HCT116 (cell line): Measurements from ENCODE around the gene TMEM94. TPM values are rescaled to one million over a fixed set of nuclear protein-coding genes. Genes with fewer than 3 reads are reported as not detected.

Experiments used
- ATAC-seq: fragments of 200-7000 bp; cut with Tn5 transposase; 2 replicates; pipeline ENCODE4 v1.9.1; 2020; ENCODE audit warnings: mild to moderate bottlenecking, moderate library complexity
- BruUV-seq: library from RNA; stranded (reverse); fragments of 400-500 nt; replicated peaks from 2 replicates; lab custom pipeline; 2021; lab: Mats Ljungman, UMichigan
- CTCF ChIA-PET: fragments of 300-600 bp; sonication (Branson Sonifier 250); formaldehyde crosslinking; loops from one replicate; lab custom pipeline; 2021; ENCODE audit warnings: antibody characterized with exemption; lab: Charles Lee
- POLR2A ChIA-PET: fragments of 300-600, 350-600 bp; sonication (Branson Sonifier 250); formaldehyde crosslinking; loops from one replicate; lab custom pipeline; 2021; ENCODE audit warnings: antibody characterized with exemption; lab: Charles Lee
- RAD21 ChIA-PET, 2 experiments: fragments of 300-600 bp; sonication (Branson Sonifier 250); formaldehyde crosslinking; loops; one replicate each; lab custom pipeline; 2023; ENCODE audit warnings: low total read pairs in 2 of 2; ENCODE audit not compliant: uncharacterized antibody in 2 of 2, unreplicated experiment in 2 of 2, low non-redundant PET in 1 of 2; lab: Charles Lee
- DNase-seq: peaks from one replicate; pipeline ENCODE4 v3.0.0-alpha.2; 2010; ENCODE audit warnings: low read depth, low spot score
- H2AFZ ChIP-seq: fragments of 200-600 bp; shearing (Covaris generic), sonication (generic); 2 replicates; pipeline ENCODE4 v1.6.1; 2017; ENCODE audit warnings: low read depth, mixed run types, mixed read lengths, antibody characterized with exemption, low read length; ENCODE audit not compliant: poor library complexity, severe bottlenecking
- H3K27ac ChIP-seq: 2 replicates; pipeline ENCODE4 v1.5.1; 2012; ENCODE audit warnings: low read depth, low read length
- H3K27me3 ChIP-seq: fragments of 200-600 bp; sonication (generic); 2 replicates; pipeline ENCODE4 v1.6.1; 2016; ENCODE audit warnings: mixed run types, low read length, mixed read lengths; ENCODE audit not compliant: insufficient read depth
- H3K36me3 ChIP-seq, 2 experiments: fragments of 200-500 bp in 1 of 2; fragments of 200-600 bp in 1 of 2; sonication (Bioruptor generic) in 1 of 2; sonication (generic) in 1 of 2; 2 replicates each; pipeline versions ENCODE4 v1.5.1 to v1.6.1; 2014 to 2016; ENCODE audit warnings: low read length in 2 of 2, inconsistent platforms in 1 of 2, mixed read lengths in 1 of 2, mixed run types in 1 of 2; ENCODE audit not compliant: insufficient read depth in 2 of 2, control insufficient read depth in 1 of 2
- H3K4me1 ChIP-seq, 2 experiments: fragments of 200-600 bp in 1 of 2; sonication (generic) in 1 of 2; 2 replicates each; pipeline versions ENCODE4 v1.5.1 to v1.6.1; 2012 to 2017; ENCODE audit warnings: low read length in 2 of 2, inconsistent platforms in 1 of 2, mild to moderate bottlenecking in 1 of 2, mixed read lengths in 1 of 2, mixed run types in 1 of 2, moderate library complexity in 1 of 2; ENCODE audit not compliant: insufficient read depth in 2 of 2, control insufficient read depth in 1 of 2
- H3K4me2 ChIP-seq: fragments of 200-600 bp; sonication (generic); 2 replicates; pipeline ENCODE4 v1.6.1; 2017; ENCODE audit warnings: mixed run types, low read length, mixed read lengths
- H3K4me3 ChIP-seq, 2 experiments: fragments of 200-600 bp in 1 of 2; sonication (generic) in 1 of 2; replicated peaks in 1 of 2; 2 replicates each; pipeline ENCODE4 v1.5.1; 2011 to 2016; ENCODE audit warnings: low read length in 2 of 2, control low read depth in 1 of 2, low read depth in 1 of 2, mild to moderate bottlenecking in 1 of 2, mixed read lengths in 1 of 2, mixed run types in 1 of 2
- H3K79me2 ChIP-seq: fragments of 200-600 bp; sonication (generic); 2 replicates; pipeline ENCODE4 v1.6.1; 2017; ENCODE audit warnings: mild to moderate bottlenecking, mixed run types, low read length, moderate library complexity, mixed read lengths; ENCODE audit not compliant: insufficient read depth
- H3K9ac ChIP-seq: fragments of 200-600 bp; sonication (generic); 2 replicates; pipeline ENCODE4 v1.6.1; 2016; ENCODE audit warnings: low read length, mixed read lengths
- H3K9me2 ChIP-seq: fragments of 200-600 bp; sonication (generic), shearing (Covaris generic); 2 replicates; pipeline ENCODE4 v1.6.1; 2017; ENCODE audit warnings: mixed run types, mild to moderate bottlenecking, moderate library complexity; ENCODE audit not compliant: insufficient read depth
- H3K9me3 ChIP-seq, 2 experiments: fragments of 200-500 bp in 1 of 2; fragments of 200-600 bp in 1 of 2; sonication (Bioruptor generic) in 1 of 2; sonication (generic) in 1 of 2; 2 replicates each; pipeline ENCODE4 v1.6.1; 2014 to 2017; ENCODE audit warnings: low read length in 2 of 2, mixed read lengths in 2 of 2, inconsistent platforms in 1 of 2, low read depth in 1 of 2, mild to moderate bottlenecking in 1 of 2, mixed run types in 1 of 2, moderate library complexity in 1 of 2; ENCODE audit not compliant: control insufficient read depth in 1 of 2, insufficient read depth in 1 of 2
- H4K20me1 ChIP-seq: fragments of 200-600 bp; sonication (generic), shearing (Covaris generic); 2 replicates; pipeline ENCODE4 v1.6.1; 2017; ENCODE audit warnings: mixed run types, mild to moderate bottlenecking, moderate library complexity; ENCODE audit not compliant: insufficient read depth
- EGR1 ChIP-seq: IDR thresholded peaks from 2 replicates; pipeline ENCODE4 v1.6.1; 2012; ENCODE audit warnings: low read depth
- ELF1 ChIP-seq: IDR thresholded peaks from 2 replicates; pipeline ENCODE4 v1.6.1; 2012; ENCODE audit warnings: low read depth, borderline replicate concordance
- EZH2phosphoT487 ChIP-seq: fragments of 200-600 bp; IDR thresholded peaks from 2 replicates; pipeline ENCODE4 v1.6.1; 2018; ENCODE audit warnings: antibody characterized with exemption, borderline replicate concordance
- FOSL1 ChIP-seq: IDR thresholded peaks from 2 replicates; pipeline ENCODE4 v1.6.1; 2012; ENCODE audit warnings: low read depth
- JUND ChIP-seq: IDR thresholded peaks from 2 replicates; pipeline ENCODE4 v1.6.1; 2012
- POLR2A ChIP-seq: IDR thresholded peaks from 2 replicates; pipeline ENCODE4 v1.7.0; 2011; ENCODE audit warnings: borderline replicate concordance; ENCODE audit not compliant: insufficient read depth, insufficient read length; ENCODE audit errors: extremely low read depth
- POLR2AphosphoS5 ChIP-seq: IDR thresholded peaks from 2 replicates; pipeline ENCODE4 v1.6.1; 2011; ENCODE audit warnings: mild to moderate bottlenecking, low read depth, low read length, moderate library complexity
- SRF ChIP-seq: IDR thresholded peaks from 2 replicates; pipeline ENCODE4 v1.6.1; 2012; ENCODE audit warnings: low read depth
- intact Hi-C: fragments of 100-400 bp; cut with micrococcal nuclease; formaldehyde crosslinking; loops from 2 replicates; pipeline ENCODE4 v1.10.0; 2022
- total RNA-seq: library from RNA; stranded (reverse); gene quantifications from one replicate; pipeline ENCODE4 v1.2.1, GENCODE V29; 2021; ENCODE audit not compliant: unreplicated experiment
- TF ChIP-seq, protein P1 (sequence below), 3 experiments: fragments of 200-600 bp in 1 of 3; sonication (generic) in 1 of 3; IDR thresholded peaks in 2 of 3; conservative IDR thresholded peaks in 1 of 3; 2 replicates each; pipeline ENCODE4 v1.5.1; 2012 to 2017; ENCODE audit warnings: low read depth in 2 of 3, low read length in 2 of 3, antibody characterized with exemption in 1 of 3, borderline replicate concordance in 1 of 3, control low read depth in 1 of 3, mild to moderate bottlenecking in 1 of 3, mixed read lengths in 1 of 3, mixed run types in 1 of 3, moderate library complexity in 1 of 3; ENCODE audit not compliant: insufficient read depth in 1 of 3
- TF ChIP-seq, protein P2 (sequence below): IDR thresholded peaks from 2 replicates; pipeline ENCODE4 v1.6.1; 2012; ENCODE audit warnings: low read depth
- TF ChIP-seq, protein P3 (sequence below): IDR thresholded peaks from 2 replicates; pipeline ENCODE4 v1.6.1; 2011; ENCODE audit warnings: mild to moderate bottlenecking, low read length, moderate library complexity; ENCODE audit not compliant: insufficient replicate concordance; ENCODE audit errors: extremely low read depth

The TMEM94 gene
- total RNA-seq, 1 experiment from 2014 or later, result 75.4 TPM

DNA sequence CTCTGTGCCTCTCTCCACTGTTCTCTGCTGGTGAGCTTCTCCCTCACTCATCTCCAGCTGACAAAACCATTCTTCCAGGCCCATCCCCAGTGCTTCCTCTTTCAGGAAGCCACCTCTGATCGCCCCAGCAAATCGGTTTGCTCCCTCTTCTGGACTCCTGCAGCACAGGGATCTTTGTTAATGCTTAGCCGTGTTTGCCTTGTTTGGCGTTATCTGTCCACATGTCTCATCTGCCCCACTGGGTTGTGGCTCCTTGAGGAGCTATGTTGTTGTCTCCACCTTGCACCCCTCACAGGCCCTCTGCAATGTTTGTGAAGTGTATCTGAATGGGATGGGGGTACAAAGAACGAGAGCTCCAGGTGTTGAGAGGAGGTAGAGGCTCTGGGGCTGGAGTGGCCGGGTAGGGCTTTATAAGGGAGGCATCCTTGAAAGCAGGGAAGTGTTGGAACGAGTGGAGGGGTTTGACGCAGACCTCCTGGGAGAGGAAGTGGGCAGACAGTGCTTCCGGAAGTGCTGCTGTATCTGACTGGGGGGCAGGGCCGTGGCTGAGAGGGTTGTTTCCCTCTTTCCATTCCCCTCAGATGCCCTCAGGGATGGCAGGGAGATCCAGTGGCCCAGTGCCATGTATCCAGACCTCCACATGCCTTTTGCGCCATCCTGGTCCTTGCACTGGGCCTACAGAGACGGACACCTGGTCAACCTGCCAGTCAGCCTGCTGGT lies 31.1 kb downstream of the TMEM94 start:
- ATAC-seq, result peak; percentile 16; the same call in 1 of the 2 replicates

More for the DNA sequence above, 31.1 kb downstream of the TMEM94 start:
- DNase-seq, result no peak
- ChIA-PET POLR2A (no interaction called here), RAD21 (no interaction called here), CTCF (no interaction called here)
- H3K9me3 ChIP-seq, result no peaks in the 10 kb centered on the region
- no peak overlapping the region for H2AFZ ChIP-seq
- no peak overlapping the region for H3K4me2 ChIP-seq
- no peaks in the 10 kb centered on the region for H3K9me2 ChIP-seq
- no peaks in the 10 kb centered on the region for H3K79me2 ChIP-seq
- no peaks in the 10 kb centered on the region for H4K20me1 ChIP-seq
- BruUV-seq, result no TSS peak
- H3K27ac ChIP-seq, result no peak overlapping the region
- H3K9ac ChIP-seq, result no peak overlapping the region
- no peak for TF ChIP-seq EGR1
- TF ChIP-seq, protein P1, sequence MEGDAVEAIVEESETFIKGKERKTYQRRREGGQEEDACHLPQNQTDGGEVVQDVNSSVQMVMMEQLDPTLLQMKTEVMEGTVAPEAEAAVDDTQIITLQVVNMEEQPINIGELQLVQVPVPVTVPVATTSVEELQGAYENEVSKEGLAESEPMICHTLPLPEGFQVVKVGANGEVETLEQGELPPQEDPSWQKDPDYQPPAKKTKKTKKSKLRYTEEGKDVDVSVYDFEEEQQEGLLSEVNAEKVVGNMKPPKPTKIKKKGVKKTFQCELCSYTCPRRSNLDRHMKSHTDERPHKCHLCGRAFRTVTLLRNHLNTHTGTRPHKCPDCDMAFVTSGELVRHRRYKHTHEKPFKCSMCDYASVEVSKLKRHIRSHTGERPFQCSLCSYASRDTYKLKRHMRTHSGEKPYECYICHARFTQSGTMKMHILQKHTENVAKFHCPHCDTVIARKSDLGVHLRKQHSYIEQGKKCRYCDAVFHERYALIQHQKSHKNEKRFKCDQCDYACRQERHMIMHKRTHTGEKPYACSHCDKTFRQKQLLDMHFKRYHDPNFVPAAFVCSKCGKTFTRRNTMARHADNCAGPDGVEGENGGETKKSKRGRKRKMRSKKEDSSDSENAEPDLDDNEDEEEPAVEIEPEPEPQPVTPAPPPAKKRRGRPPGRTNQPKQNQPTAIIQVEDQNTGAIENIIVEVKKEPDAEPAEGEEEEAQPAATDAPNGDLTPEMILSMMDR (IDR thresholded peaks at IDR 0.05 in 2 of 3, conservative IDR thresholded peaks at IDR 0.05 in 1 of 3; ENCODE audit: borderline replicate concordance in 1 of 3, insufficient read depth in 1 of 3, low read depth in 2 of 3, low read length in 2 of 3), result no peak
- TF ChIP-seq, protein P2, sequence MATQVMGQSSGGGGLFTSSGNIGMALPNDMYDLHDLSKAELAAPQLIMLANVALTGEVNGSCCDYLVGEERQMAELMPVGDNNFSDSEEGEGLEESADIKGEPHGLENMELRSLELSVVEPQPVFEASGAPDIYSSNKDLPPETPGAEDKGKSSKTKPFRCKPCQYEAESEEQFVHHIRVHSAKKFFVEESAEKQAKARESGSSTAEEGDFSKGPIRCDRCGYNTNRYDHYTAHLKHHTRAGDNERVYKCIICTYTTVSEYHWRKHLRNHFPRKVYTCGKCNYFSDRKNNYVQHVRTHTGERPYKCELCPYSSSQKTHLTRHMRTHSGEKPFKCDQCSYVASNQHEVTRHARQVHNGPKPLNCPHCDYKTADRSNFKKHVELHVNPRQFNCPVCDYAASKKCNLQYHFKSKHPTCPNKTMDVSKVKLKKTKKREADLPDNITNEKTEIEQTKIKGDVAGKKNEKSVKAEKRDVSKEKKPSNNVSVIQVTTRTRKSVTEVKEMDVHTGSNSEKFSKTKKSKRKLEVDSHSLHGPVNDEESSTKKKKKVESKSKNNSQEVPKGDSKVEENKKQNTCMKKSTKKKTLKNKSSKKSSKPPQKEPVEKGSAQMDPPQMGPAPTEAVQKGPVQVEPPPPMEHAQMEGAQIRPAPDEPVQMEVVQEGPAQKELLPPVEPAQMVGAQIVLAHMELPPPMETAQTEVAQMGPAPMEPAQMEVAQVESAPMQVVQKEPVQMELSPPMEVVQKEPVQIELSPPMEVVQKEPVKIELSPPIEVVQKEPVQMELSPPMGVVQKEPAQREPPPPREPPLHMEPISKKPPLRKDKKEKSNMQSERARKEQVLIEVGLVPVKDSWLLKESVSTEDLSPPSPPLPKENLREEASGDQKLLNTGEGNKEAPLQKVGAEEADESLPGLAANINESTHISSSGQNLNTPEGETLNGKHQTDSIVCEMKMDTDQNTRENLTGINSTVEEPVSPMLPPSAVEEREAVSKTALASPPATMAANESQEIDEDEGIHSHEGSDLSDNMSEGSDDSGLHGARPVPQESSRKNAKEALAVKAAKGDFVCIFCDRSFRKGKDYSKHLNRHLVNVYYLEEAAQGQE, result no peak
- TF ChIP-seq FOSL1, result no peak
- TF ChIP-seq POLR2AphosphoS5, result no peak
- no peak for TF ChIP-seq JUND
- TF ChIP-seq POLR2A, result no peak
- TF ChIP-seq, protein P3, sequence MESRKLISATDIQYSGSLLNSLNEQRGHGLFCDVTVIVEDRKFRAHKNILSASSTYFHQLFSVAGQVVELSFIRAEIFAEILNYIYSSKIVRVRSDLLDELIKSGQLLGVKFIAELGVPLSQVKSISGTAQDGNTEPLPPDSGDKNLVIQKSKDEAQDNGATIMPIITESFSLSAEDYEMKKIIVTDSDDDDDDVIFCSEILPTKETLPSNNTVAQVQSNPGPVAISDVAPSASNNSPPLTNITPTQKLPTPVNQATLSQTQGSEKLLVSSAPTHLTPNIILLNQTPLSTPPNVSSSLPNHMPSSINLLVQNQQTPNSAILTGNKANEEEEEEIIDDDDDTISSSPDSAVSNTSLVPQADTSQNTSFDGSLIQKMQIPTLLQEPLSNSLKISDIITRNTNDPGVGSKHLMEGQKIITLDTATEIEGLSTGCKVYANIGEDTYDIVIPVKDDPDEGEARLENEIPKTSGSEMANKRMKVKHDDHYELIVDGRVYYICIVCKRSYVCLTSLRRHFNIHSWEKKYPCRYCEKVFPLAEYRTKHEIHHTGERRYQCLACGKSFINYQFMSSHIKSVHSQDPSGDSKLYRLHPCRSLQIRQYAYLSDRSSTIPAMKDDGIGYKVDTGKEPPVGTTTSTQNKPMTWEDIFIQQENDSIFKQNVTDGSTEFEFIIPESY, result no peak
- TF ChIP-seq EZH2phosphoT487, result no peak
- no peak for TF ChIP-seq SRF
- no peak for TF ChIP-seq ELF1
- no peak overlapping the region for H3K4me3 ChIP-seq
- H3K4me1 ChIP-seq, result no peaks in the 10 kb centered on the region
- H3K27me3 ChIP-seq, result no peaks in the 10 kb centered on the region
- intact Hi-C loops, result no loop called here
- no peaks in the 10 kb centered on the region for H3K36me3 ChIP-seq
